Body of pancreas (tissue), 4 donors: ENCODE data around the gene DOCK9.

Experiments
- POLR2A ChIP-seq, 3 donors: fragments of 450-650 bp; IDR thresholded peaks; one replicate each; pipeline ENCODE4 v1.6.1; 2016; ENCODE audit warnings: antibody characterized with exemption in 3 of 3, mild to moderate bottlenecking in 2 of 3
- TF ChIP-seq, protein P1 (sequence below), 7 experiments: fragments of 450-650 bp in 4 of 7; fragments of 200-600 bp in 3 of 7; sonication (generic) in 3 of 7; IDR thresholded peaks; one replicate each; pipeline ENCODE4 v1.5.1; 2016 to 2019; ENCODE audit warnings: antibody characterized with exemption in 7 of 7

DNA sequence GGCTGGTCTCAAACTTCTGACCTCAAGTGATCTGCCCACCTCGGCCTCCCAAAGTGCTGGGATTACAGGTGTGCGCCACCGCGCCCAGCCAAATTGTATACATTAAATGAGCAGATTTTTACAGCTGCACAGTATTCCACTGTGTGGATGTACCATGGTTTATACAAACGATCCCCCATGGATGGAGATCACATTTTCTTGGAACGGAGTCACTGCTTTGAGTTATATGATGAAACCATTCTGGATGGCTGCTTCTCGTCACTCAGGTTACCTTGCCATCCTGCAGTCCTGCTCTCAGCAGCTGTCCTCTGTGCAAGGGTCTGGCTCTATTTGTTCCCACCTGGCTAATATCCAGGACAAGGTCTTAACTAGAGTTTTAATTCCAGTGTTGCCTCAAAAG lies 186.3 kb downstream of the DOCK9 start:
- TF ChIP-seq POLR2A (IDR thresholded peaks at IDR 0.05), result no peak
- TF ChIP-seq, protein P1, sequence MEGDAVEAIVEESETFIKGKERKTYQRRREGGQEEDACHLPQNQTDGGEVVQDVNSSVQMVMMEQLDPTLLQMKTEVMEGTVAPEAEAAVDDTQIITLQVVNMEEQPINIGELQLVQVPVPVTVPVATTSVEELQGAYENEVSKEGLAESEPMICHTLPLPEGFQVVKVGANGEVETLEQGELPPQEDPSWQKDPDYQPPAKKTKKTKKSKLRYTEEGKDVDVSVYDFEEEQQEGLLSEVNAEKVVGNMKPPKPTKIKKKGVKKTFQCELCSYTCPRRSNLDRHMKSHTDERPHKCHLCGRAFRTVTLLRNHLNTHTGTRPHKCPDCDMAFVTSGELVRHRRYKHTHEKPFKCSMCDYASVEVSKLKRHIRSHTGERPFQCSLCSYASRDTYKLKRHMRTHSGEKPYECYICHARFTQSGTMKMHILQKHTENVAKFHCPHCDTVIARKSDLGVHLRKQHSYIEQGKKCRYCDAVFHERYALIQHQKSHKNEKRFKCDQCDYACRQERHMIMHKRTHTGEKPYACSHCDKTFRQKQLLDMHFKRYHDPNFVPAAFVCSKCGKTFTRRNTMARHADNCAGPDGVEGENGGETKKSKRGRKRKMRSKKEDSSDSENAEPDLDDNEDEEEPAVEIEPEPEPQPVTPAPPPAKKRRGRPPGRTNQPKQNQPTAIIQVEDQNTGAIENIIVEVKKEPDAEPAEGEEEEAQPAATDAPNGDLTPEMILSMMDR (IDR thresholded peaks at IDR 0.05), result no peak
